ENCODE data around the gene DNAJB6. TPM values are rescaled to one million over a fixed set of nuclear protein-coding genes. Genes with fewer than 3 reads are reported as not detected.

Gene DNAJB6
- total RNA-seq, 4 donors from 2014 or later, result 63.5 to 125 (median 107) TPM

- Histone ChIP-seq H3K9me3 (no peaks in the 10 kb centered on the region), H3K4me1 (no peaks in the 10 kb centered on the region), H3K27me3 (no peaks in the 10 kb centered on the region), H3K27ac (no peak overlapping the region), H3K4me3 (no peak overlapping the region), H3K36me3 (no peaks in the 10 kb centered on the region)
- TF ChIP-seq POLR2A (IDR thresholded peaks at IDR 0.05) (no peak), CTCF (IDR thresholded peaks at IDR 0.05) (no peak)
- DNase-seq, result no peak
- intact Hi-C loops (cut with DNase I; ENCODE audit: low total_unique reads), result no loop called here
These were observed 81.6 kb downstream of the DNAJB6 start for GRCh38 chr7:157418204-157419034.

- no peak overlapping the region for H3K27ac ChIP-seq
These were observed 82.2 kb downstream of the DNAJB6 start for GRCh38 chr7:157419035-157419293.

GRCh38 chr7:157422279-157422678 is 85.5 kb downstream of the DNAJB6 start:
- no peaks in the 10 kb centered on the region for H3K4me1 ChIP-seq
- H3K27me3 ChIP-seq, result no peaks in the 10 kb centered on the region
- no peak overlapping the region for H3K27ac ChIP-seq
- no peak overlapping the region for H3K4me3 ChIP-seq
- intact Hi-C loops (cut with DNase I; ENCODE audit: low total_unique reads), result no loop called here
- H3K9me3 ChIP-seq, result no peaks in the 10 kb centered on the region
- TF ChIP-seq POLR2A (IDR thresholded peaks at IDR 0.05), result no peak
- TF ChIP-seq CTCF (IDR thresholded peaks at IDR 0.05), result no peak
- no peaks in the 10 kb centered on the region for H3K36me3 ChIP-seq
- no peak for DNase-seq

More at GRCh38 chr7:157419035-157419293, 82.2 kb downstream of the DNAJB6 start:
- H3K9me3 ChIP-seq, result no peaks in the 10 kb centered on the region
- H3K4me1 ChIP-seq, result no peaks in the 10 kb centered on the region
- DNase-seq, result no peak
- TF ChIP-seq CTCF (IDR thresholded peaks at IDR 0.05), result no peak
- no peak for TF ChIP-seq POLR2A (IDR thresholded peaks at IDR 0.05)
- no peak overlapping the region for H3K4me3 ChIP-seq
- intact Hi-C loops (cut with DNase I; ENCODE audit: low total_unique reads), result no loop called here
- no peaks in the 10 kb centered on the region for H3K27me3 ChIP-seq
- H3K36me3 ChIP-seq, result no peaks in the 10 kb centered on the region

- no peak for DNase-seq
- H3K4me3 ChIP-seq, result no peak overlapping the region
- intact Hi-C loops (cut with DNase I; ENCODE audit: low total_unique reads), result no loop called here
- no peaks in the 10 kb centered on the region for H3K27me3 ChIP-seq
- H3K9me3 ChIP-seq, result no peaks in the 10 kb centered on the region
- TF ChIP-seq POLR2A (IDR thresholded peaks at IDR 0.05) (no peak), CTCF (IDR thresholded peaks at IDR 0.05) (no peak)
- no peaks in the 10 kb centered on the region for H3K36me3 ChIP-seq
- no peak overlapping the region for H3K27ac ChIP-seq
- no peaks in the 10 kb centered on the region for H3K4me1 ChIP-seq
These were observed 86.5 kb downstream of the DNAJB6 start for GRCh38 chr7:157423348-157423747.

GRCh38 chr7:157423886-157424565 is 87.2 kb downstream of the DNAJB6 start:
- H3K4me3 ChIP-seq, result no peak overlapping the region
- no peak for DNase-seq
- H3K9me3 ChIP-seq, result no peaks in the 10 kb centered on the region

More at GRCh38 chr7:157423886-157424565, 87.2 kb downstream of the DNAJB6 start:
- no peak overlapping the region for H3K27ac ChIP-seq
- TF ChIP-seq POLR2A (IDR thresholded peaks at IDR 0.05) (no peak), CTCF (IDR thresholded peaks at IDR 0.05) (no peak)
- no peaks in the 10 kb centered on the region for H3K36me3 ChIP-seq
- no peaks in the 10 kb centered on the region for H3K27me3 ChIP-seq
- intact Hi-C loops (cut with DNase I; ENCODE audit: low total_unique reads), result no loop called here
- H3K4me1 ChIP-seq, result no peaks in the 10 kb centered on the region

Measured in uterus (tissue), 4 donors.